ENCODE data around the gene OR10H5. TPM values are rescaled to one million over a fixed set of nuclear protein-coding genes. Genes with fewer than 3 reads are reported as not detected.

The OR10H5 gene
- total and polyA plus RNA-seq, 2 donors (not counting 1 experiment from before 2014, with no cell fraction given) = not detected

GRCh38 chr19:15836330-15837220 is 49.1 kb downstream of the OR10H5 start:
- CTCF ChIA-PET = interaction anchor here (0.8 kb wide), 2 partner anchors 207 to 315 kb away, joined by 3 read pairs; no protein-coding TSS in a partner anchor
- peak overlapping the region; percentile 93 for H3K4me3 Mint-ChIP-seq
- H2AFZ ChIP-seq (ENCODE audit: insufficient read depth, low read depth, low read length, poor library complexity, severe bottlenecking) = peak overlapping the region; percentile 94

More at GRCh38 chr19:15836330-15837220, 49.1 kb downstream of the OR10H5 start:
- peak overlapping the region; percentile 96 to 99 for H3K27ac ChIP-seq (ENCODE audit: low read length in 2 of 2)
- POLR2A ChIA-PET = interaction anchor here (0.6 to 1.0 kb wide), 2 partner anchors 305 to 384 kb away, joined by 3 read pairs; no protein-coding TSS in a partner anchor
- peak overlapping the region; percentile 93 for H3K9ac ChIP-seq (ENCODE audit: low read length)
- Mint-ChIP-seq H3K9me3 (ENCODE audit: insufficient read depth) (no peaks in the 10 kb centered on the region), H3K4me1 (peaks cover 12% of the 10 kb centered on the region), H3K27ac (peak overlapping the region; percentile 98), H3K27me3 (no peaks in the 10 kb centered on the region)
- no peaks in the 10 kb centered on the region for H3K36me3 ChIP-seq (replicated peaks in 1 of 2; ENCODE audit: control extremely low read depth in 1 of 2, control insufficient read depth in 1 of 2, extremely low read depth in 1 of 2, insufficient read depth in 2 of 2, low read length in 1 of 2)
- no peaks in the 10 kb centered on the region for H3K9me3 ChIP-seq (ENCODE audit: control extremely low read depth in 1 of 3, control insufficient read depth in 2 of 3, insufficient read depth in 1 of 3, low read length in 2 of 3)
- intact Hi-C loops (cut with micrococcal nuclease) = loop anchor here (2.0 kb wide), 2 partner anchors 274 to 282 kb away; partner anchors contain the start of gene RAB8A
- DNase-seq = peak; percentile 95
- no peaks in the 10 kb centered on the region for H3K27me3 ChIP-seq (replicated peaks in 1 of 4; ENCODE audit: control extremely low read depth in 1 of 4, control insufficient read depth in 3 of 4, insufficient read depth in 4 of 4, low read length in 3 of 4)
- H4K20me1 ChIP-seq (ENCODE audit: control insufficient read depth, insufficient read depth, low read length, poor library complexity, severe bottlenecking) = no peaks in the 10 kb centered on the region
- H3K79me2 ChIP-seq (ENCODE audit: control insufficient read depth, insufficient read depth, low read length) = no peaks in the 10 kb centered on the region
- ATAC-seq (ENCODE audit: low read depth) = peak; percentile 96
- peaks cover 7 to 8% of the 10 kb centered on the region in 2 donors for H3K4me1 ChIP-seq (ENCODE audit: control insufficient read depth in 2 of 2, insufficient read depth in 2 of 2, low read length in 2 of 2)
- under 1% methylated on average over 56 of the region's 65 CpGs for WGBS (ENCODE audit: insufficient coverage)
- H3K4me3 ChIP-seq (ENCODE audit: control extremely low read depth in 1 of 5, extremely low read depth in 1 of 5, insufficient read depth in 1 of 5, low read depth in 2 of 5, low read length in 4 of 5) = peak overlapping the region; percentile 83 to 98 (median 90)
- TF ChIP-seq, protein P1, sequence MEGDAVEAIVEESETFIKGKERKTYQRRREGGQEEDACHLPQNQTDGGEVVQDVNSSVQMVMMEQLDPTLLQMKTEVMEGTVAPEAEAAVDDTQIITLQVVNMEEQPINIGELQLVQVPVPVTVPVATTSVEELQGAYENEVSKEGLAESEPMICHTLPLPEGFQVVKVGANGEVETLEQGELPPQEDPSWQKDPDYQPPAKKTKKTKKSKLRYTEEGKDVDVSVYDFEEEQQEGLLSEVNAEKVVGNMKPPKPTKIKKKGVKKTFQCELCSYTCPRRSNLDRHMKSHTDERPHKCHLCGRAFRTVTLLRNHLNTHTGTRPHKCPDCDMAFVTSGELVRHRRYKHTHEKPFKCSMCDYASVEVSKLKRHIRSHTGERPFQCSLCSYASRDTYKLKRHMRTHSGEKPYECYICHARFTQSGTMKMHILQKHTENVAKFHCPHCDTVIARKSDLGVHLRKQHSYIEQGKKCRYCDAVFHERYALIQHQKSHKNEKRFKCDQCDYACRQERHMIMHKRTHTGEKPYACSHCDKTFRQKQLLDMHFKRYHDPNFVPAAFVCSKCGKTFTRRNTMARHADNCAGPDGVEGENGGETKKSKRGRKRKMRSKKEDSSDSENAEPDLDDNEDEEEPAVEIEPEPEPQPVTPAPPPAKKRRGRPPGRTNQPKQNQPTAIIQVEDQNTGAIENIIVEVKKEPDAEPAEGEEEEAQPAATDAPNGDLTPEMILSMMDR (IDR thresholded peaks at IDR 0.05) = no peak
- no peak for TF ChIP-seq EZH2 (IDR thresholded peaks at IDR 0.05; ENCODE audit: borderline replicate concordance, insufficient read depth, low read depth, low read length, poor library complexity, severe bottlenecking)
- H3K4me2 ChIP-seq (replicated peaks; ENCODE audit: low read depth, low read length, poor library complexity, severe bottlenecking) = peak overlapping the region; percentile 86
